OCI-M2 (cell line): ENCODE results near the gene VAV2.
"Not testable (repeated sequence)": the region's sequence is repeated elsewhere in the genome, so short reads cannot be mapped to it uniquely, and the experiment has no call there.

Source experiments
- DNase-seq: peaks from one replicate; lab custom pipeline; 2025; ENCODE audit not compliant: unreplicated experiment; lab: John Stamatoyannopoulos, UW

Gene VAV2

DNA sequence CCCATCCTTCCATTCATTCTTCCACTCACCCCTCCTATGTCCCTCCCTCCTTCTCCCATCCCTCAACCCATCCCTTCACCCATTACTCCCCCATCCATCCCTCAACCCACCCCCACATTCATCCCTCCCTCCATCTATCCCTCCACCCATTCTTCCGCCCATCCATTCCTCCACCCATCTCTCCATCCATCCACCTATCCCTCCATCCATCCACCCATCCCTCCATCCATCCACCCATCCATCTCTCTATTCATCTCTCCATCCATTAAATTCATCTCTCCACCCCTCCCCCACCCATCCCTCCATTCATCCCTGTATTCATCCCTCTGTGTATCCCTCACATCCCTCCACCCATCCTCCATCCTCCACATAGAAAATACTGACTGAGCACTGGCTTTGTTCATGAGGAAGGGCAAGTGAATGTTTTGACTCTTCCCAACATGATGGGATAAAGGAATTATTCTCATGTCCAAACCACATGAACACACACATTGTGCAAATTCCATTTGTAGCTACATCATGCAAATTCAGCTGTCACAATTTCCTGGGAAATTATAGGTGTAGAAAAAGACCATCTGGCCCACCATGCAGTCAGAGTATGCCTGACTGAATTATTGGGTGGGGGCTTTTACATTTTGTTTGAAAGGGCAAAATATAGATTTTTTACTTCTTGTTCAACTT lies 6.9 kb upstream of the VAV2 start:
- no peak for DNase-seq

DNA sequence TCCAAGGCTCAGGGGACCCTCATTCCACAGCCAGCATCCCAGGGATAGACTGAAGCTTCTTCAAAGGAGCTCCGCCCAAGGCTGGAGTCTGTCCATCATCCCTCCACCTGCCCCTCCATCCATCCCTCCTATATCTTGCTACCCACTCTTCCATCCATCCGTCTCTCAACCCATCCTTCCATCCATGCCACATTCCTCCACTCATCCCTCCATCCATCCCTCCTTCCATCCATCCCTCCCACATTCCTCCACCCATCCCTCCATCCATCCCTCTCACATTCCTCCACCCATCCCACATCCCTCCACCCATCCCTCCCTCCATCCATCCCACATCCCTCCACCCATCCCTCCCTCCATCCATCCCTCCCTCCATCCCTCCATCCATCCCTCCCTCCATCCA lies 5.5 kb upstream of the VAV2 start:
- DNase-seq, result no peak

DNA sequence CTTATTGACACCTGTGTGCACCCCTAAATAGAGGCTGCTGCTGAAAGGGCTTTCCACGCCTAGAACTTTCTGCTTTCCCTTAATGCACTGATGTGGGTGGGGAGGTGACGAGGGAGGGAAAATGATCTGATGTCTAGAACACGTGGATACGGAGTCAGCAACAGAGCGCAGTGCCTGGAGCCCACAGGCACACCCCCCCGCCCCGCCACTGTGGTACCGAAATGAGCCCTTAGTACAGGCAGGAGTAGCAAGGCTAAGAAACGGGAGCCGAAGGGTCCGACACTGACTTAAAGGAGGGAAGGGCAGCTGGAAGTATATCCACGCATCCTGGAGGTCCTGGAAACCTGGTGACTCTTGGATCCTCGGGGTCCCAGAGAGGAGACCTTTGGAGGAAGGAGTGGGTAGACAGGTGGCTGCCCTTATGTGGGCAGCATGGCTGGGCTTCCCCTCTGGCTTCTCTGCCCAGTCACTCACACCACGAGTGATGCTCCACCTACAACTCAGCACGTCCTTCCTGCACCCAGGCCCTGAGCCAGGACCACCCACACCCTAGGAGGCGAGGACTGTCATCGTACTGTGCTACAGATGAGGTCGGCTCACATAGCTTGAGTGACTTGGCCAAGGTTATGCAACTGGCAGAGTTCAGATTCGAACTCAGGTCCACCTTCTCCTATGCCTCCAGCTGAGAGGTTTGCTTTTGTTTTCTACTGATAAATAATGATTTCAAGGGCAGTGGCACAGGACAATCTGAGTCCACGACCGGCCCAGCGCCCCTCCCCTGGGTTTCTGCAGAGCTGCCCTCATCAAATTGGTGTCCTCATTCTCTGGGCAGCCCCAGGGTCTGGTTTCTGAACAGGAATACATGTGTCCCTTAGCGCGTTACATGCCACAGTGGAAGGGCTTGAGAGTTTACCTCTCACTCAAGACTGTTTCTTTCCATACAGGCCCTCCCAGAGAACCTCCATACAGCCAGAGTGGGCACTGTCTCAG lies 4.7 kb upstream of the VAV2 start:
- DNase-seq, result no peak

DNA sequence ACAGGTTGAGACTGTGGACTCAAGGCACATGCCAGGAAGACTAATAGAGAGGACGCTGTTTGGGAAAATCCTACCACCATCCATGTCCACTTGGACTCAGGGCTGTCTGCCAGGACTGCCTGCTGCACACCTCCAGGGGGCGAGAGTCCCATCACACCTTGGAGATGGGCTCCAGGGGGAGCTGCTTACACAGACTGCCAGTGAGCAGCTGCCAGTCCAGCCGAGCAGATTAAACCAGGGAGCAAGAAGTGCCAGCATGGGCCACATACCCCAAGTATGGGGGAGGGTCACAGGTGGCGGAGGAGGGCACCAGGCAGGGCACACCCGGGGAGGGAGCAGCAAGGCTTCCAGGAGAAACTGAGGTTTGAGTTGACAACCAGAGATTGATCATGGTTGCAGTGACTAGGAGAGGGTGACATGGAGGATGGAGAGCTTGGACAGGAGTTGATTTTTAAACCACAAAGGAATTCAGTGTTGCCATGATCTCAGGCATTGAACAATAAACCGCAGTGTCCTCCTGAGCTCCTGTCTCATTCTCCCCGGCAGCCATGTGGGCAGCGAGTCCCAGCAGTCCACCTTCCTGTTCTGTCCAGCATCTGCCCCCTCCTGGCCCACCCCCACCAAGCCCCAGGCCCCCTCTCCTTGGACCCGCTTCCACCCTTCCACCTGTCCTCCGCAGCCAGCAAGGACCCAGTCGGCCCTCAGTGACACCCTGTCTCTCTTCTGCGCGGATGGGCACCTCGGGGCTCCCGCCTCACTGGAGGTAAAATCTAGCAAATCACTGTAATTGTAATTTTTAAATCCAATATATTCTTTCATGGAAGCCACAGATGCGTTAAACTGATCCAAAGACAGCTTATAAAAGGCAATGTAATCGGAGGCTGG lies 3.1 kb upstream of the VAV2 start:
- DNase-seq, result no peak

DNA sequence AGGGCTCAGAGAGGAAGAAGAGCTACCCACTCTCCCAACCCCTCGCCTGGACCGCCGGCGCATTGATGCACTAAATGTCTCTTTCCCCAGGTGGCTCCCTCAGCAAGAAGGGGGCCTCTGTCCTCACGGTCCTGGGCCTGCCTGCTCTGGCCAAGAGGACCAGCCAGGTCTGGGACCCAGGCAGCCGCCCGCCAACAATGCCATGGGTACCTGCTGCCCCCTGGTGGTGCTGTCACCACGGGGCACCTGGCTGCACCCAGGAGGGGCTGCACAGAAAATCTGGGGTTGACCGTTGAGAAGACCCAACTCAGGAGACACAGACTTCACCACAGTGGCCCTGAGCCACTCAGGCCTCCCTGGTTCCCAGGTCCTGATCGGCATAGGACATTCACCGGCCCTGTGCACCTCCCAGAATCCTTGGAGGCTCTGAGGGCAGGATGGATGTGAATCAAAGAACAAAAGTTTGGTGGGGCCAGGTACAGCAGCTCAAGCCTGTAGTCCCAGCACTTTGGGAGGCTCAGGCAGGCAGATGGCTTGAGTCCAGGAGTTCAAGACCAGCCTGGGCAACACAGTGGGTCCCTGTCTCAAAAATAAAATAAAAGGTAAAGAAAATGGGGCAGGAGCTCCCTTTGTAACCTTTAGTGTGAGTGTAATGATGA lies 2.4 kb upstream of the VAV2 start:
- DNase-seq, result peak; percentile 32

DNA sequence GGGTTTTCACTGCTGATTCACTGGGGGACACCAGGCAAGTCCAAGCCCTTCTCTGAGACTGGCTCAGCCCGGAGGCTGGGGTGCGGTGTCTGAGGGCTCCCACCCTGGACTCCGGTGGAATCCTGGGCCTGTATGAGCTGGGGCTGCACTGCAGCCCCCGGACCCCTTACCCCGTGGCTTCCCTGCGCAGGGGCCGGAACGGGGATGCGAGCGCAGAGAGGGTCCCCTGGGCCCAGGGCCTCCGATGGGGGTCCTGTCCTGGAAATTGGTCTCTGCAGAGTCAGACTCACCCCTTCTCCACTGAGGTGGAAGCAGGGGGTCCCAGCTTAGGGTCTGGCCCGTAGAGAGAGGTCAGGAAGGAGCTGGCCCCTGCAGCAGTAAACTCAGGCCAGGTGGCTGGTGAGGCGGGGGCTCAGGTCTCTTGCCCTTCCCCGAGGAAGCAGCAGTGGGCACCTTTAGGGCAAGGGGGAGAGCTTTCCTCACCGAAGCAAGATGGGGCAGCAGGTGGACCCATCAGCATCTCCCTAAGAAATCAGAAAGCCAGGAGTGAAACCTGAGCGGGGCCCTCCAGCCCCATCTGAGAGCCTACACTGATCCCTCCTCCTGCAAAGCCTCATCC lies 1.6 kb upstream of the VAV2 start:
- DNase-seq, result no peak

DNA sequence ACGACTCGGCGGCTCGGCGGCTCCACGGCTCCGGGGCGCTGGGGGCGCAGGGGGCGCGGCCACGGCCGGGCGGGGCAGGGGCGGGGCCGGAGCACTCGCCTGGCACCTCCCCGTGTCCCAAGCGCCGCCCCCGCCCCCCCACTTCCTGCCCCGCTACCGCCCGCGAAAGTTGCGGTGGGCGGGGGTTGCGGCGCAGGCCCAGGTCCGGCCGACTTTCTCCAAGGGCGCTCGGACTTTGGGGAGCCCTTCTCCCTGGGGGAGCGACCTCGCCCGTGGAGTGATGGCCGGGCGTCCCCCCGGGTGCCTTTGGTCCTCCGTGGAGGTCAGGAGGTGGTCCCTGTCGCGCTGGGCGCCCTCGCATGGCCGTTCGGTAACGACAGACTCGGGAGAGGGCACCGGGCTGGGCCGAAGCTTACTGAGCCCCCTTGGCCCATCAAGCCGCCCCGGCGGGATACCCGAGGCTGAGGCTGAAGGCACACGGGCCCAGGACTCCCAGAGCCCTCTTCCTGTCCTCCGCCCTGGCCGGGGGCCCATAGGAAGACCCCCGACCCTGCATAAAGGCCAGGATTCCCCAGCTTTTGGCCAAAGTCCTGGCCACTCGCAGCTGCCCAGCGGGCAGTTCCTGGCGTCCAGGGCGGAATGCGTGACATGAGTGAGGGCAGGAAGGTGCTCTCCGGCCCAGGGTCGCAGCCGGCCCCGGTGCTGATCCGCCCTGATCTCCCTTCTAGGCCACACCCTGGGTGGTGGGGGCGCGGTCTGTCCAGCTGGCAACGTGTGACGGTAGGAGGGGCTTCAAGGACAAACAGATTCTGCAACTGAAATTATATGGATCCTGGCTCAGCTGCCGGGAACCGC lies 883 bp upstream of the VAV2 start:
- peak; percentile 1 for DNase-seq

DNA sequence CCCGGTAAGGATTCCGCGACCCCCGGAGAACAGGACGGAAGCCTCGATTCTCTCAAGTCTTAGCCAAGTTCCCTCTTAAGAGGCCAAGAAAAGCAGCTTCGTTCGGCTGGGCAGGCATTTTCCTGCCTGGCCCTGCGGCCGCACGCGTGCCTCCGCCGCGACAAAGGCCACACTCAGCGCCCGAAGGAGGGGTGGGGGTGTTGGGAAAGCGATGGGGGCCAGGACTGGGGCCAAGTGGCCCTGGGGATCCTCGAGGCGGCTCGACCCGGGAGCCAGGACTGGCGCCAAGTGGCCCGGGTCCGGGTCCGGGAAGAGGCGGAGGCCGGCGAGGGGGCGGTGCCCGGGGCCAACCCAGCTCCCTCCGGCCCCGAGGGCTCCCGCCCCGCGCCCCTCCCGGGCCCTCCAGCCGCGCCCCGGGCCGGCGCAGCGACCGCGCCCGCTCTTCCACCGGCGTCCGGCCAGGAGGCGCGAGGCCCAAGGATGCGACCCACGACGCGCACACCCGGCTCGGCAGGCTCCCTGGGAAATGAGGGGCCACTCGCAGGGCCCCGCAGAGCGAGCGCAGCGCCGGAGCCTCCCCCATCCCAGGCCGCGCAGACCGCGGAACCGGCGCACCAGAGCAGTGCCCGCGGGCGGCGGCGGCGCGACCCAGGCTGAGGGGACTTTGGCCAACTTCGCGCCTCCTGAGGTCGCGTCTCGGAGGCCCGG lies 756 bp downstream of the VAV2 start:
- no peak for DNase-seq

DNA sequence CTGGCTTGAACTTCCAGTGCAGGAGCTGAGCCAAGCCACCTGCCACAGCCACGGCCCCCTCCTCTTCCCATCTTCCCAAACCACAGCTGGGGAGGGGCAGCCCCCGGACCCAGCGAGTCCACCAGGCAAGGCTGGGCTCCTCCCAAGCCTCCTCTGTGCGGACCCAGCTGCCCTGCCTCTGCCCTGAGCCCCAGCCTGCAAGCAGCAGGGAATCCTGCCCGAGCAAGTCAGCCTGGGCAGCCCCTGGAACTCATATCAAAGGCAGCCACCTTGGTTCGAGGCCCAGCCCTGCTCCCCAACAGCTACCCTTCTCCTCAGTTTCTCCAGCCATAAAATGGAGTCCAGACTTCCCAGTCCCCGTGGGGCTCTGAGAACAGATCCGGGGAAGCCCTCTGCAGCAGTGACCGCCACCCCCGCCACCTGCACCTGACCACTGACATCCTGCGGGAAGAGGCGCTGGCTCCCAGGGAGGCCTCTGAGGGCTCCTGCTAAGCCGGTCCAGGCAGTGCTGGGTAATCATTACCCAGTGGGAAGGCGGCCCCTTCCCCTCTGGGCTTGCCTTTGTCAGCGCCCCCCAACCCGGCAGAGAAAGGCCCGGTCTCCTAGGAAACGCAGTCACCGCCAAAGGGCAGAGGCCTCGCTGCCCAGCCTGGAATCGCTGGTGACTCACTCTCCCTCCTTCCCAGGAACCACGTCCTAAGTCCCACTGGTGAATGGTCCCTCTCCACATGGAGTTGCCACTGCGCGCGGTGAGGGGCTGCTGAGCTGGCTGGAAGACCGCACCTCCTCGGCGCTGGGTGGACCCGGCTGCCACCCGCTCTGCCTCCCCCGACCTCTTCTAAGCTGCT lies 1.5 kb downstream of the VAV2 start:
- DNase-seq, result no peak

DNA sequence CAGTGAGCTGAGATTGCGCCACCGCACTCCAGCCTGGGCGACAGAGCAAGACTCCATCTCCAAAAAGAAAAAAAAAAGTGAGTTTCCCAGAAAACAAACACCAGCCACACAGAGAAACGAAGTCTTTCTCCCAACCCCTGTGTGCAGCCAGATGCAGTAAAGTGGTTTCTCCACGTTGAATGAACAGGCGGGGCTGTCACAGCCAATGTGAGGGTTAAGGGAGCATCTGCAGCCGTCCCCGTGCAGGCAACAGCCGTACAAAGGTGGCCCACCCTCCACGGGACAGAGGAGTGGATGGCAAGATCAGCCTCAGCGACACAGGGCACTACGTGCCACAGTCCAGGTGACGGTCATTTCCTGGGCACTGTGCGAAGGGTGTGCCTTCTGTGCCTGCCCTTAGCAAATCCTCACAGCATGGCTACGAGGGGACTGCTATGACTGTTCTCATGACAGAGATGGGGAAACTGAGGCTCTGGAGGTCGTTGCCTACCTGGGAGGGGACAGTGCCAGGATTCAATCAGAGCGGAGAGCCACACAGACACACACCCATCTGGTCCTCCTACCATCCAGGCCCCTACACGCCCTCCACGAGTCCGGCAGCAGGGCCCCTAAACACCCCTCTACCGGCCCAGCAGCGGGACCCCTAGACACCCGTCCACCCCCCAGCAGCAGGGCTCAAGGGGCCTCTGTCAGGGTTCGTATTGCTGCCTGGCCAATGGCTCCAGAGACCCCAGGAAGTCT lies 2.3 kb downstream of the VAV2 start:
- DNase-seq, result no peak

DNA sequence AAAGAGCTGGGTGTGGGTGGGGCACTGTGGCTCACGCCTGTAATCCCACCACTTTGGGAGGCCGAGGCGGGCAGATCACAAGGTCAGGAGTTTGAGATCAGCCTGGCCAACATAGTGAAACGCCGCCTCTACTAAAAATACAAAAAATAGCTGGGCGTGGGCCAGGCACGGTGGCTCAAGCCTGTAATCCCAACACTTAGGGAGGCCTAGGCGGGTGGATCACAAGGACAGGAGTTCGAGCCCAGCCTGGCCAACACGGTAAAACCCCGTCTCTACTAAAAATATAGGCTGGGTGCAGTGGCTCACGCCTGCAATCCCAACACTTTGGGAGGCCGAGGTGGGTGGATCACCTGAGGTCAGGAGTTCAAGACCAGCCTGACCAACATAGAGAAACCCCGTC lies 3.4 kb downstream of the VAV2 start:
- DNase-seq, result not testable (repeated sequence)

DNA sequence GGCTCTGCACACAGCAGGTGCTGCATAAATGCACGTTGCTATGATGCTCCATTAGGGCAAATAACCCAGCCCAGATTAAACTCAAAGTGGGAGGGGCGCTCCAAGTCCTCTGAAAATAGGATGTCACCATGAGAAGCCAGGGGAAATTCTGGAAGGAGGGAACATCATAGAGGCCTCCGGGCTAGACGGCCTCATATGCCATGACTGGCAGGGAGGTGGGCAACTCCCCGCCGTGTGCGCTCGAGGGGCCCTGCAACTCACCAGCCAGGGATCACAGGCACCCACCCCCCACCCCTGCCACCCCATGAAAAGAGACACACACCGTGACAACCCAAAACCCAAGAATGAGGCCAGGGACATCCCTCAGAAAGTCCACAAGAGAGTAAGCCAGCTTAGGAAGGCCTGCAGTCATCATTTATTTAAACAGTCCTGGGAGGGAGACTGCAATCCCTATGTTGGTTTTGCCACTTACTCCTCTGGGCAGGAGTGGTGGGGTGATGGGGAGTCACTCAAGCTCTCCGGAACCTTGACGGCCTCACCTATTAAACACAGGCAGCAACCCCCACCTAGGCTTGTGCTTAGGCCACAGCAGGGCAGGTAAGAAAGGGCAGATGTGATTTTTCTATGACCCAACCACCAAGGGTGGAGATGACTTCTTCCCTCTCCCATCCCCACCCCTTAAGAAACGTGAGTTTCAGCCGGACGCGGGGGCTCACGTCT lies 4.0 kb downstream of the VAV2 start:
- no peak for DNase-seq

DNA sequence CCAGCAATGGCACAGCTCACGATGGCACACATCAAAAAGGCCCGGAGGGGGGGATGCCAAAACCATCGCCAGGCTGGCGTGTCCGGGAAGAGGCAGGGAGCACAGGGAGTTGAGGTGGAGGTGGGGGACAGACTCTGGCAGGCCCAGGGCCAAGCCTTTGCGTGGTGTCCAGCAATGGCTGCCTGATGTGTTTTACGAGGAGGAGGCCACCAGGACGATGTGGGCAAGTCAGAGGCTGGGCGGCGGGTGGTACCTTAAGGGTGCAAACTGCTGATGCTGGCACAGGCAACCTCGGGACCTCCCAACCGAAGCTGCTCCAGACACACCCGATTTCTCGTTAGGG lies 4.7 kb downstream of the VAV2 start:
- DNase-seq, result no peak

DNA sequence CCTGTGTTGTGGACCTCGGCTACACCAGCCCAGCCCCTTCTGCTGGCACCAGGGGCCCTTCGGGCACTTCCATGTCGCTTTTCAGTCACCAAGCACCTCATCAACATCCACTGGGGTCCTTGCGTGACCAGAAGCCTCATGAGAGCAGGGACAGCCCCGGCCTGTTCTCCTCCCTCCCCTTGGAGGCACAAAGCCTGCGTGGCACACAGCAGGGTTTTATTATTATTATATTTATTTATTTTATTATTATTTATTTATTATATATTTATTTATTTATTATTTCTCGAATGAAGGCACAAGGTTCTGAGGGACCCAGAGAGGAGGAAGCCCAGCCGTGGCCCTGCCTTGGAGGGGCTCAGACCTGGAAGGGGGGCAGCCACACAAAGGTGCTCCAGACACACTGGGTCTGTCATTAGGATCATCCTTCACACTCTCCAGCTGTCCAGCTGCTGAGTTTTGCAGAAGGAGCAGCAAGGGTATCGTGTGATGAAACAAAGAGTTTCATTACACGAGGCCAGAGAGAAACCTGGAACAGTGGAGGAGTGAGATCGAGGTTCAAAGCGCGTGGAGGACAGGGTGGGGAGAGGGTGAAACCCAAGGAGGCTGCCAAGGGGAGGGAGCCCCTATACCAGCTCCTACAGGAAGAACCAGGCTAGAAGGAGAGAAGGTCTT lies 5.2 kb downstream of the VAV2 start:
- DNase-seq, result no peak

DNA sequence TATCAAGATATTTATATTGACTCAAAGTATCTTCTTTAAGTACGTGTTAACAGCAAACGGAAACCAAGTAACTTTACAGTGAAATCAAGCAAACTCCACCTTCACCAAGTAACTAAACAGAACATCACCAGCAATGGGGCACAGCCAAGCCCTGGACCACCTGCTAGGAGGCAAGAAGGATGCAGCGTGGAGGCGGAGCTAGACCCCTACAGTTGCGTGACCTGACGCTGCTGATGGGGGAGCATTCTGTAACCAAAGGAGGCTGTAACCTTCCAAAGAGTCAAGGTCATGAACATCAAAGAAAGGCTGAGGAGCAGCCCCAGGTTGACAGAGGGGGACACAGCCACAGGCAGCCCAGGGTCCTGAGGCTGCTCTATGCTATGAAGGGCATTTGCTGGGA lies 6.1 kb downstream of the VAV2 start:
- DNase-seq, result no peak
